ENCODE data around the gene RFWD3. TPM values are rescaled to one million over a fixed set of nuclear protein-coding genes. Genes with fewer than 3 reads are reported as not detected.

RFWD3 gene
- total and polyA plus RNA-seq, 2 of the 8 experiments (the other 6 are each of a cell fraction or from before 2014, with no cell fraction given), result 67.1 to 114 TPM

DNA sequence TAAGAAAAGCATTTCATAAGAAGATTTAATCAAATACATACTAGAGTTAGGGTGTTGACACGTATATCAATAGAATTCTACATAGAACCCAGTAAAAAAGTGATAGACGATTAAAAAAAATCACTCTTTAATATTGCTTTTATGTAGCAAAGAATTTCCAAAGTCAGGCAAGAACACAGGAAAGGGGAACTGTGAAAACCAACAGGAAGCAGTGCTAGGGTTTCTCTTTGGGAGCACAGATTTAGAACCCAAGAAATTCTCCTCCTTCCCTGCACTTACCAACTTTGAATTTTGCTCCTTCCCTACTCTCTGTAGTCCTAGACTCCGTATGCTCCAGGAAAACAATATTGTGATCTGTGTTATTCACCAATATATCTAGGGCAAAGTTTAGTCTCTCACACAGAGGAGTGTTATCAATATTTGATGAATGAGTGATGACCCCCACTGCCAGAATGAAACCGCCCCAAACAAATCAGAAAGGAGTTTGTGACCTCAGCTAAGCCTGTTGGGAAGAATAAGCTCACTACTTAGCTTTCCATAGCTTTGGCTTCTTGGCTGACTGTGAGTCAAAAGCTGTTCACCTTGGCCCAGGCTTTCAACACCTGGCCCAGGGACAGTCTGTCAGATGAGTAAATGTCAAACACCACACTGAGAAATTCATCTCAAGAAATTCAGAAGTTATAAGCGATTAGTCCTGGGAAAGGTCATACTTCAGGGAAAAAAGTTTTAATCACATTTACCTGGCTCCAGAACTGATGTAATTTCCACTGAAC lies 8.6 kb downstream of the RFWD3 start (continued):
- TF ChIP-seq FOSL1 (IDR thresholded peaks at IDR 0.05; ENCODE audit: insufficient read depth, low read depth, low read length) (no peak), NRF1 (IDR thresholded peaks at IDR 0.05; ENCODE audit: low read depth, low read length) (no peak), GABPA (IDR thresholded peaks at IDR 0.05; ENCODE audit: borderline replicate concordance, insufficient read depth, low read length) (no peak), YY1 (IDR thresholded peaks at IDR 0.05; ENCODE audit: low read depth, low read length) (no peak)
- TF ChIP-seq, protein P1, sequence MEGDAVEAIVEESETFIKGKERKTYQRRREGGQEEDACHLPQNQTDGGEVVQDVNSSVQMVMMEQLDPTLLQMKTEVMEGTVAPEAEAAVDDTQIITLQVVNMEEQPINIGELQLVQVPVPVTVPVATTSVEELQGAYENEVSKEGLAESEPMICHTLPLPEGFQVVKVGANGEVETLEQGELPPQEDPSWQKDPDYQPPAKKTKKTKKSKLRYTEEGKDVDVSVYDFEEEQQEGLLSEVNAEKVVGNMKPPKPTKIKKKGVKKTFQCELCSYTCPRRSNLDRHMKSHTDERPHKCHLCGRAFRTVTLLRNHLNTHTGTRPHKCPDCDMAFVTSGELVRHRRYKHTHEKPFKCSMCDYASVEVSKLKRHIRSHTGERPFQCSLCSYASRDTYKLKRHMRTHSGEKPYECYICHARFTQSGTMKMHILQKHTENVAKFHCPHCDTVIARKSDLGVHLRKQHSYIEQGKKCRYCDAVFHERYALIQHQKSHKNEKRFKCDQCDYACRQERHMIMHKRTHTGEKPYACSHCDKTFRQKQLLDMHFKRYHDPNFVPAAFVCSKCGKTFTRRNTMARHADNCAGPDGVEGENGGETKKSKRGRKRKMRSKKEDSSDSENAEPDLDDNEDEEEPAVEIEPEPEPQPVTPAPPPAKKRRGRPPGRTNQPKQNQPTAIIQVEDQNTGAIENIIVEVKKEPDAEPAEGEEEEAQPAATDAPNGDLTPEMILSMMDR (IDR thresholded peaks at IDR 0.05; ENCODE audit: control extremely low read depth in 1 of 3, insufficient read depth in 1 of 3, low read depth in 1 of 3, low read length in 3 of 3), result no peak

All from H1 (cell line).